Sigmoid colon (tissue), 7 donors: ENCODE data around the gene GRID1. TPM values are rescaled to one million over a fixed set of nuclear protein-coding genes. Genes with fewer than 3 reads are reported as not detected.

Source experiments
- DNase-seq: peaks from one replicate; pipeline ENCODE4 v3.0.0-alpha.2; 2019
- H3K27ac ChIP-seq, 4 donors: fragments of 200-600 bp; sonication (generic); one replicate each; pipeline ENCODE4 v1.5.1; 2016 to 2019; ENCODE audit warnings: mild to moderate bottlenecking in 1 of 4
- H3K27me3 ChIP-seq, 3 donors: fragments of 200-600 bp; sonication (generic); one replicate each; pipeline ENCODE4 v1.5.1; 2019; ENCODE audit warnings: mild to moderate bottlenecking in 1 of 3
- H3K36me3 ChIP-seq, 4 donors: fragments of 200-600 bp; sonication (generic); one replicate each; pipeline ENCODE4 v1.5.1; 2016 to 2019
- H3K4me1 ChIP-seq, 4 donors: fragments of 200-600 bp; sonication (generic); one replicate each; pipeline ENCODE4 v1.5.1; 2017 to 2019
- H3K4me3 ChIP-seq, 4 donors: fragments of 200-600 bp; sonication (generic); one replicate each; pipeline ENCODE4 v1.5.1; 2017 to 2019; ENCODE audit warnings: mild to moderate bottlenecking in 2 of 4, moderate library complexity in 1 of 4
- H3K9me3 ChIP-seq, 4 donors: fragments of 200-600 bp in 3 of 4; sonication (generic) in 3 of 4; one replicate each; pipeline versions ENCODE4 v1.5.1 to v1.6.1; 2013 to 2019
- CTCF ChIP-seq, 4 experiments: fragments of 450-650 bp in 3 of 4; fragments of 200-600 bp in 1 of 4; IDR thresholded peaks; one replicate each; pipeline ENCODE4 v1.5.1; 2016 to 2019; ENCODE audit warnings: antibody characterized with exemption in 4 of 4, mild to moderate bottlenecking in 3 of 4, moderate library complexity in 2 of 4
- EP300 ChIP-seq, 4 donors: sonication (generic); formaldehyde crosslinking; IDR thresholded peaks; one replicate each; pipeline ENCODE4 v1.6.1; 2017; ENCODE audit warnings: antibody characterized with exemption in 4 of 4
- POLR2A ChIP-seq, 2 donors: fragments of 450-650 bp; IDR thresholded peaks; one replicate each; pipeline ENCODE4 v1.6.1; 2016; ENCODE audit warnings: antibody characterized with exemption in 2 of 2, mild to moderate bottlenecking in 2 of 2, moderate library complexity in 2 of 2
- POLR2AphosphoS5 ChIP-seq, 4 donors: sonication (generic); formaldehyde crosslinking; IDR thresholded peaks; one replicate each; pipeline ENCODE4 v1.6.1; 2017; ENCODE audit warnings: antibody characterized with exemption in 4 of 4
- WGBS, 2 donors: extraction: QIAGEN DNeasy Blood & Tissue Kit; methylation state at CpG; one replicate each; pipeline ENCODE4 v1.1.7; 2013; 5-methylcytosine and 5-hydroxymethylcytosine counted together
- intact Hi-C: fragments of 100-400 bp; cut with DNase I; formaldehyde crosslinking; loops from one replicate; pipeline ENCODE4 v1.15.1; 2023
- polyA plus RNA-seq, 3 donors: library from polyadenylated mRNA; stranded (reverse); fragments of 200-250 nt; gene quantifications; one replicate each; pipeline ENCODE4 v1.2.3, GENCODE V29; 2013
- total RNA-seq, 4 donors: library from RNA; depleted of rRNA; stranded (reverse); fragments of >200 nt; gene quantifications; one replicate each; pipeline ENCODE4 v1.1.0, GENCODE V29; 2016
- donor health status: healthy with polysubstance abuse.
- donor health status: Bipolar disorder and iron deficiency.
- donor health status: healthy.

GRID1 gene
- total and polyA plus RNA-seq, 7 donors, result 0.66 to 4.7 (median 1.1) TPM; not detected in 2

- 40 to 42% methylated on average over 7 of the region's 7 CpGs for WGBS, 2 donors
- intact Hi-C loops, result no loop called here
- no peak overlapping the region for H3K27ac ChIP-seq
- no peak for DNase-seq
- TF ChIP-seq CTCF (IDR thresholded peaks at IDR 0.05), result no peak
- no peak for TF ChIP-seq EP300 (IDR thresholded peaks at IDR 0.05)
- H3K9me3 ChIP-seq, result no peaks in the 10 kb centered on the region
- no peaks in the 10 kb centered on the region for H3K36me3 ChIP-seq
- H3K4me3 ChIP-seq, result no peak overlapping the region
- no peaks in the 10 kb centered on the region for H3K27me3 ChIP-seq
- H3K4me1 ChIP-seq, result peaks cover 0 to 7% (median 0%) of the 10 kb centered on the region in 4 donors
These were observed 132.5 kb downstream of the GRID1 start for GRCh38 chr10:86234107-86234506.

GRCh38 chr10:86233131-86233530 is 133.5 kb downstream of the GRID1 start:
- TF ChIP-seq CTCF (IDR thresholded peaks at IDR 0.05), result no peak
- no peak for TF ChIP-seq EP300 (IDR thresholded peaks at IDR 0.05)
- TF ChIP-seq POLR2A (IDR thresholded peaks at IDR 0.05), result no peak
- TF ChIP-seq POLR2AphosphoS5 (IDR thresholded peaks at IDR 0.05), result no peak
- no peak for DNase-seq

GRCh38 chr10:86232644-86233043 is 134.0 kb downstream of the GRID1 start:
- 15 to 38% methylated on average over 1 of the region's 1 CpG for WGBS, 2 donors
- no peak for TF ChIP-seq POLR2AphosphoS5 (IDR thresholded peaks at IDR 0.05)

More at GRCh38 chr10:86233131-86233530, 133.5 kb downstream of the GRID1 start:
- Histone ChIP-seq H3K4me3 (no peak overlapping the region), H3K27ac (no peak overlapping the region), H3K9me3 (no peaks in the 10 kb centered on the region), H3K4me1 (peaks cover 0 to 7% (median 0%) of the 10 kb centered on the region in 4 donors), H3K27me3 (no peaks in the 10 kb centered on the region), H3K36me3 (no peaks in the 10 kb centered on the region)
- intact Hi-C loops, result no loop called here
- 85 to 88% methylated on average over 7 of the region's 7 CpGs for WGBS, 2 donors

GRCh38 chr10:86231796-86232560 is 134.6 kb downstream of the GRID1 start:
- Histone ChIP-seq H3K27me3 (no peaks in the 10 kb centered on the region), H3K4me3 (no peak overlapping the region), H3K9me3 (no peaks in the 10 kb centered on the region), H3K27ac (no peak overlapping the region), H3K4me1 (peaks cover 0 to 11% (median under 1%) of the 10 kb centered on the region in 4 donors), H3K36me3 (no peaks in the 10 kb centered on the region)
- DNase-seq, result no peak
- WGBS, 2 donors, result 68 to 78% methylated on average over 11 of the region's 11 CpGs
- no peak for TF ChIP-seq POLR2A (IDR thresholded peaks at IDR 0.05)
- TF ChIP-seq CTCF (IDR thresholded peaks at IDR 0.05), result no peak
- TF ChIP-seq EP300 (IDR thresholded peaks at IDR 0.05), result no peak
- TF ChIP-seq POLR2AphosphoS5 (IDR thresholded peaks at IDR 0.05), result no peak
- intact Hi-C loops, result no loop called here

More at GRCh38 chr10:86232644-86233043, 134.0 kb downstream of the GRID1 start:
- intact Hi-C loops, result no loop called here
- Histone ChIP-seq H3K36me3 (no peaks in the 10 kb centered on the region), H3K4me3 (no peak overlapping the region), H3K4me1 (peaks cover 0 to 7% (median 0%) of the 10 kb centered on the region in 4 donors), H3K27me3 (no peaks in the 10 kb centered on the region), H3K9me3 (no peaks in the 10 kb centered on the region), H3K27ac (no peak overlapping the region)
- DNase-seq, result no peak

- TF ChIP-seq EP300 (IDR thresholded peaks at IDR 0.05), result no peak
- H3K27ac ChIP-seq, result no peak overlapping the region
- no peaks in the 10 kb centered on the region for H3K9me3 ChIP-seq
- no peaks in the 10 kb centered on the region for H3K27me3 ChIP-seq
- 83 to 85% methylated on average over 6 to 7 of the region's 7 CpGs for whole genome bisulfite sequencing, 2 donors
- peaks cover 0 to 20% (median 4%) of the 10 kb centered on the region in 4 donors for H3K4me1 ChIP-seq
- no peaks in the 10 kb centered on the region for H3K36me3 ChIP-seq
- intact Hi-C loops, result no loop called here
- no peak overlapping the region for H3K4me3 ChIP-seq
- DNase-seq, result no peak
These were observed 135.9 kb downstream of the GRID1 start for GRCh38 chr10:86230557-86231180.
